HepG2 (cell line): ENCODE data around the gene TNFRSF13B. TPM values are rescaled to one million over a fixed set of nuclear protein-coding genes. Genes with fewer than 3 reads are reported as not detected.

Experiments
- ATAC-seq: fragments of 200-7000 bp; cut with Tn5 transposase; 3 replicates; pipeline ENCODE4 v1.9.1; 2020; ENCODE audit warnings: mild to moderate bottlenecking, moderate library complexity
- BruUV-seq: library from RNA; stranded (reverse); fragments of 400-500 nt; replicated peaks from 2 replicates; lab custom pipeline; 2021; lab: Mats Ljungman, UMichigan
- CTCF ChIA-PET: fragments of 300-600 bp; formaldehyde crosslinking; extraction: SDS; loops from one replicate; lab custom pipeline; 2021; ENCODE audit warnings: low total read pairs, inconsistent platforms, low intra/inter-chr PET ratio; lab: Yijun Ruan, JAX
- POLR2A ChIA-PET: fragments of 350-600 bp; sonication (Branson Sonifier 250); formaldehyde crosslinking; loops from one replicate; lab custom pipeline; 2020; ENCODE audit warnings: antibody characterized with exemption, inconsistent platforms; lab: Yijun Ruan, JAX
- DNase-seq: peaks from one replicate; pipeline ENCODE4 v3.0.0-alpha.2; 2015; ENCODE audit warnings: low spot score
- FAIRE-seq: peaks from 3 replicates; lab custom pipeline; 2011; peaks lifted over from hg19 to GRCh38; lab: Jason Lieb, UNC
- H2AFZ ChIP-seq: one replicate; pipeline ENCODE4 v1.6.1; 2011; ENCODE audit warnings: low read length, inconsistent platforms
- H3K27ac ChIP-seq: fragments of 300-600 bp; 3 replicates; pipeline ENCODE4 v1.8.0; 2011; ENCODE audit warnings: mixed run types, mild to moderate bottlenecking, mixed read lengths, low read length, inconsistent platforms; ENCODE audit not compliant: insufficient read depth; ENCODE audit errors: extremely low read length
- H3K27me3 ChIP-seq, 2 experiments: fragments of 200-600 bp in 1 of 2; 2 replicates in 1 of 2; 3 replicates in 1 of 2; pipeline versions ENCODE4 v1.6.0 to v1.8.0; 2011; ENCODE audit warnings: low read length in 2 of 2, mild to moderate bottlenecking in 2 of 2, moderate library complexity in 2 of 2, inconsistent platforms in 1 of 2; ENCODE audit not compliant: insufficient read depth in 2 of 2, control insufficient read depth in 1 of 2
- H3K36me3 ChIP-seq, 2 experiments: fragments of 200-600 bp in 1 of 2; replicated peaks in 1 of 2; 2 replicates in 1 of 2; 3 replicates in 1 of 2; pipeline versions ENCODE4 v1.5.1 to v1.8.0; 2011; ENCODE audit warnings: low read length in 2 of 2, inconsistent platforms in 1 of 2; ENCODE audit not compliant: insufficient read depth in 2 of 2, control insufficient read depth in 1 of 2
- H3K4me1 ChIP-seq: 2 replicates; pipeline ENCODE4 v1.5.1; 2012; ENCODE audit warnings: low read length, inconsistent platforms; ENCODE audit not compliant: insufficient read depth
- H3K4me2 ChIP-seq: 2 replicates; pipeline ENCODE4 v1.6.0; 2011; ENCODE audit warnings: low read depth, low read length, inconsistent platforms
- H3K4me3 ChIP-seq, 3 experiments: fragments of 200-600 bp in 1 of 3; sonication (generic), shearing (Covaris generic) in 1 of 3; replicated peaks in 1 of 3; 2 replicates each; pipeline ENCODE4 v1.5.1; 2011 to 2016; ENCODE audit warnings: low read length in 3 of 3, inconsistent platforms in 2 of 3, low read depth in 2 of 3, mild to moderate bottlenecking in 2 of 3, control low read depth in 1 of 3, mixed read lengths in 1 of 3; ENCODE audit not compliant: insufficient read depth in 1 of 3
- H3K79me2 ChIP-seq: one replicate; pipeline ENCODE4 v1.6.1; 2011; ENCODE audit warnings: low read length, inconsistent platforms; ENCODE audit not compliant: insufficient read depth
- H3K9ac ChIP-seq: 2 replicates; pipeline ENCODE4 v1.6.0; 2011; ENCODE audit warnings: mild to moderate bottlenecking, low read depth, low read length, inconsistent platforms; ENCODE audit not compliant: insufficient read depth
- H3K9me3 ChIP-seq: 2 replicates; pipeline ENCODE4 v1.5.1; 2012; ENCODE audit warnings: mild to moderate bottlenecking, low read length
- H4K20me1 ChIP-seq: 2 replicates; pipeline ENCODE4 v1.6.0; 2011; ENCODE audit warnings: inconsistent platforms, mild to moderate bottlenecking, low read length, moderate library complexity; ENCODE audit not compliant: insufficient read depth
- ATF7 ChIP-seq, 2 experiments: fragments of 450-650 bp in 1 of 2; sonication (generic) in 1 of 2; formaldehyde crosslinking in 1 of 2; IDR thresholded peaks; 2 replicates each; pipeline versions ENCODE4 v1.4.0 to v1.6.1; 2016 to 2020; ENCODE audit warnings: antibody characterized with exemption in 1 of 2, mild to moderate bottlenecking in 1 of 2, missing genetic modification reagents in 1 of 2
- ATF7-NPFF ChIP-seq: sonication (generic); formaldehyde crosslinking; IDR thresholded peaks from 2 replicates; pipeline ENCODE4 v1.8.1; 2023; ENCODE audit warnings: mild to moderate bottlenecking, low read depth, missing genetic modification reagents, moderate library complexity
- DR1 ChIP-seq: sonication (generic); formaldehyde crosslinking; IDR thresholded peaks from 2 replicates; pipeline ENCODE4 v1.8.0; 2021; ENCODE audit warnings: mild to moderate bottlenecking, missing genetic modification reagents, inconsistent platforms
- KLF6 ChIP-seq: IDR thresholded peaks from 2 replicates; pipeline ENCODE4 v1.8.0; 2016; ENCODE audit warnings: missing biosample characterization, missing genetic modification reagents
- LRRFIP1 ChIP-seq: sonication (generic); formaldehyde crosslinking; conservative IDR thresholded peaks from 2 replicates; pipeline ENCODE4 v1.4.0; 2020; ENCODE audit warnings: missing genetic modification reagents
- ZNF576 ChIP-seq: sonication (generic); formaldehyde crosslinking; IDR thresholded peaks from 2 replicates; pipeline ENCODE4 v1.4.0; 2020; ENCODE audit warnings: mild to moderate bottlenecking, missing genetic modification reagents
- ZNF580 ChIP-seq: IDR thresholded peaks from 2 replicates; pipeline ENCODE4 v1.6.1; 2016; ENCODE audit warnings: low read depth, borderline replicate concordance
- WGBS: methylation state at CpG from one replicate; pipeline ENCODE4 v1.1.6; 2017; ENCODE audit warnings: low lambda C conversion rate; 5-methylcytosine and 5-hydroxymethylcytosine counted together
- in situ Hi-C: cut with HindIII; loops from 2 replicates; pipeline ENCODE4 v1.10.0; 2017; ENCODE audit warnings: low pct_unique_long_range_greater_than_20kb; ENCODE audit not compliant: extremely low pct_ligation_motif_present
- intact Hi-C: fragments of 100-400 bp; cut with micrococcal nuclease; formaldehyde crosslinking; loops from one replicate; pipeline ENCODE4 v1.10.0; 2022; ENCODE audit not compliant: unreplicated experiment
- polyA plus RNA-seq, 8 experiments: library from polyadenylated mRNA; depleted of rRNA in 3 of 8; stranded (reverse) in 7 of 8; unstranded in 1 of 8; fragments of >200 nt; fragmentation: Illumina TruSeq in 4 of 8; extraction: Trizol in 4 of 8; gene quantifications; 2 replicates each; pipeline versions ENCODE4 v1.2.1 to v1.2.3, GENCODE V29; 2011 to 2016; ENCODE audit warnings: low read depth in 4 of 8, missing spikeins in 1 of 8, mixed read lengths in 1 of 8; ENCODE audit not compliant: insufficient read depth in 1 of 8
- total RNA-seq, 5 experiments: library from RNA; depleted of rRNA; stranded (reverse); fragments of >200 nt; fragmentation: Illumina TruSeq; extraction: Trizol; gene quantifications; 2 replicates each; pipeline ENCODE4 v1.2.3, GENCODE V29; 2016; ENCODE audit warnings: low read depth in 1 of 5

Gene TNFRSF13B
- total and polyA plus RNA-seq, 2 of the 13 experiments (the other 11 are each of a cell fraction or from before 2014, with no cell fraction given): not detected

- no peak for TF ChIP-seq LRRFIP1
- no peak for TF ChIP-seq ZNF580 (CRISPR knock-in tag)
- no peak for TF ChIP-seq DR1 (CRISPR knock-in tag)
- TF ChIP-seq, all 625 proteins: peak for 0
Observed at GRCh38 chr17:16927641-16928321, 44.1 kb downstream of the TNFRSF13B start (continued).

- in situ Hi-C loops: no loop called here
- WGBS: 40% methylated on average over 4 of the region's 18 CpGs
- no TSS peak for BruUV-seq
- Histone ChIP-seq H2AFZ (no peak overlapping the region), H3K9me3 (no peaks in the 10 kb centered on the region), H3K4me1 (no peaks in the 10 kb centered on the region)
- intact Hi-C loops: no loop called here
- no peak for ATAC-seq
- no peak for TF ChIP-seq ZNF576 (CRISPR knock-in tag)
- no peak for TF ChIP-seq ATF7-NPFF
- TF ChIP-seq KLF6 (CRISPR knock-in tag): no peak
- no peak for TF ChIP-seq ATF7 (IDR thresholded peaks at IDR 0.05)
- no peak for TF ChIP-seq ATF7 (CRISPR knock-in tag; IDR thresholded peaks at IDR 0.05)
- TF ChIP-seq, all 625 proteins: peak for 0
- Histone ChIP-seq H3K36me3 (no peaks in the 10 kb centered on the region), H3K4me3 (no peak overlapping the region), H3K79me2 (no peaks in the 10 kb centered on the region), H4K20me1 (no peaks in the 10 kb centered on the region; the same call in 1 of the 2 replicates), H3K9ac (no peak overlapping the region), H3K4me2 (no peak overlapping the region), H3K27ac (no peak overlapping the region), H3K27me3 (peaks cover 14 to 53% of the 10 kb centered on the region in 2 experiments; a peak in 4 of 5 replicates)
- ChIA-PET POLR2A (no interaction called here), CTCF (no interaction called here)
- no peak for FAIRE-seq
- DNase-seq: no peak
Observed at GRCh38 chr17:16926571-16927451, 45.1 kb downstream of the TNFRSF13B start.
